Measurements from ENCODE around the gene ZNF80. TPM values are rescaled to one million over a fixed set of nuclear protein-coding genes. Genes with fewer than 3 reads are reported as not detected.
"Not testable (repeated sequence)": the region's sequence is repeated elsewhere in the genome, so short reads cannot be mapped to it uniquely, and the experiment has no call there.

ZNF80 gene
- not detected for polyA plus RNA-seq (2013)

DNA sequence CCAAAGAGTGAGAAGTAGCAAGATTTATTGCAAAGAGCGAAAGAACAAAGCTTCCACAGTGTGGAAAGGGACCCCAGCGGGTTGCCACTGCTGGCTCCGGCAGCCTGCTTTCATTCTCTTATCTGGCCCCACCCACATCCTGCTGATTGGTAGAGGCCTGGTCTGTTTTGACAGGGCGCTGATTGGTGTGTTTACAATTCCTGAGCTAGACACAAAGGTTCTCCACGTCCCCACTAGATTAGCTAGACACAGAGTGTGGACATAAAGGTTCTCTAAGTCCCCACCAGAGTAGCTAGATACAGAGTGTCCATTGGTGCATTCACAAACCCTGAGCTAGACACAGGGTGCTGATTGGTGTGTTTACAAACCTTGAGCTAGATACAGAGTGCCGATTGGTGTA, at the start of gene ZNF80:
ZNF80 (minus strand) TSS at position 101 of the 400 bp plus-strand sequence. CDS start 504 bp downstream, outside the sequence.
- H3K4me1 ChIP-seq (ENCODE audit: control extremely low read depth in 1 of 4, control insufficient read depth in 4 of 4, insufficient read depth in 4 of 4, low read length in 3 of 4); H3K4me3 ChIP-seq (ENCODE audit: control insufficient read depth in 1 of 7, extremely low read depth in 1 of 7, insufficient read depth in 4 of 7, low read depth in 2 of 7, low read length in 6 of 7); H3K27ac ChIP-seq (ENCODE audit: insufficient read depth in 1 of 2, low read depth in 1 of 2, low read length in 2 of 2, poor library complexity in 1 of 2, severe bottlenecking in 2 of 2); H3K27me3 ChIP-seq (replicated peaks in 2 of 5; ENCODE audit: control insufficient read depth in 4 of 5, insufficient read depth in 5 of 5, low read length in 4 of 5); H3K36me3 ChIP-seq (ENCODE audit: control insufficient read depth in 4 of 4, insufficient read depth in 4 of 4, low read length in 3 of 4); POLR2A ChIA-PET; DNase-seq; H3K9me3 ChIP-seq (ENCODE audit: control extremely low read depth in 1 of 5, control insufficient read depth in 4 of 5, insufficient read depth in 2 of 5, low read depth in 1 of 5, low read length in 4 of 5): not testable (repeated sequence)
- CTCF ChIA-PET, result interaction anchor here (1.9 kb wide), 1 partner anchor 9 kb away, joined by 4 read pairs; no protein-coding TSS in a partner anchor
- WGBS (ENCODE audit: insufficient coverage), result 93% methylated on average over 3 of the region's 6 CpGs

DNA sequence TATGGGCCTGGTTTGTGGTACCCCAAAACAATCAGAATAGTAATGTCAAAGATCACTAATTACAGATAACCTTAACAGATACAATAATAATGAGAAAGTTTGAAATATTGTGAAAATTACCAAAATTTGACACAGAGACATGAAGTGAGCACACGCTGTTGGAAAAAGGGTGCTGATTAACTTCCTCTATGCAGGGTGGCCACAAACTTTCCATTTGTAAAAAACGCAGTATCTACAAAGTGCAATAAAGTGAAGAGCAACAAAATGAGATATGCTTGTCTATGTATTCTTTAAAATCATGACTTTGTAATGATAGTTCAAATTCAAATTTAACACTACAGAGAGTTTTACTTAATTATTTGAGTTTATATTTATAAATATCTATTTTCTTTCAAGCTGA, 48.9 kb upstream of the ZNF80 start:
- POLR2A ChIA-PET, result no interaction called here
- Histone ChIP-seq H3K36me3 (ENCODE audit: control insufficient read depth in 4 of 4, insufficient read depth in 4 of 4, low read length in 3 of 4) (no peaks in the 10 kb centered on the region), H3K27me3 (replicated peaks in 2 of 5; ENCODE audit: control insufficient read depth in 4 of 5, insufficient read depth in 5 of 5, low read length in 4 of 5) (no peaks in the 10 kb centered on the region), H3K4me3 (ENCODE audit: control insufficient read depth in 1 of 7, extremely low read depth in 1 of 7, insufficient read depth in 4 of 7, low read depth in 2 of 7, low read length in 6 of 7) (no peak overlapping the region), H3K4me1 (ENCODE audit: control extremely low read depth in 1 of 4, control insufficient read depth in 4 of 4, insufficient read depth in 4 of 4, low read length in 3 of 4) (peaks cover 0 to 4% (median 1%) of the 10 kb centered on the region in 4 experiments), H3K9me3 (ENCODE audit: control extremely low read depth in 1 of 5, control insufficient read depth in 4 of 5, insufficient read depth in 2 of 5, low read depth in 1 of 5, low read length in 4 of 5) (no peaks in the 10 kb centered on the region), H3K27ac (ENCODE audit: insufficient read depth in 1 of 2, low read depth in 1 of 2, low read length in 2 of 2, poor library complexity in 1 of 2, severe bottlenecking in 2 of 2) (no peak overlapping the region)
- 90% methylated on average over 1 of the region's 2 CpGs for WGBS (ENCODE audit: insufficient coverage)
- no peak for DNase-seq
- CTCF ChIA-PET, result no interaction called here

DNA sequence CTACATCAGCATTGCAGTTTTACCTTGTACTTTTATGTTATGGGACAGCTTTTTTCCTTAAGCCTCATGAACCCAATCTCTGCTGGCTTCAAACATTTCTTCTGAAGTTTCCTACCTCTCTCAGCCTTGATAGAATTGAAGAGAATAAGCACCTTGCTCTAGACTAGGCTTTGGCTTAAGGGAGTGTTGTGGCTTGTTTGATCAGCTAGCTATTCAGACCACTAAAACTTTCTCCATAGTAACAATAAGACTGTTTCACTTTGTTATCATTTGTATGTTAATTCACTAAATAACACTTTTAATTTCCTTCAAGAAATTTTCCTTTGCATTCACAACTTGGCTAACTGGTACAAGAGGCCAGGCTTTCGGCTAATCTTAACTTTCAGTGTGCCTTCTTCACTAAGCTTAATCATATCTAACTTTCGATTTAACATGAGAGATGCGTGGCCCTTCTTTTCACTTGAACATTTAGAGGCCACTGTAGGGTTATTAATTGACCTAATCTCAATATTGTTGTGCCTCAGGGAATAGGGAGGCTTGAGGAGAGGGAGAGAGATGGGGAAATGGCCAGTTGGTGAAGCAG, 48.4 kb upstream of the ZNF80 start:
- WGBS (ENCODE audit: insufficient coverage), result 100% methylated on average over 1 of the region's 3 CpGs
- no peaks in the 10 kb centered on the region for H3K9me3 ChIP-seq (ENCODE audit: control extremely low read depth in 1 of 5, control insufficient read depth in 4 of 5, insufficient read depth in 2 of 5, low read depth in 1 of 5, low read length in 4 of 5)
- no peaks in the 10 kb centered on the region for H3K36me3 ChIP-seq (ENCODE audit: control insufficient read depth in 4 of 4, insufficient read depth in 4 of 4, low read length in 3 of 4)
- H3K27ac ChIP-seq (ENCODE audit: insufficient read depth in 1 of 2, low read depth in 1 of 2, low read length in 2 of 2, poor library complexity in 1 of 2, severe bottlenecking in 2 of 2), result no peak overlapping the region
- DNase-seq, result no peak
- H3K4me1 ChIP-seq (ENCODE audit: control extremely low read depth in 1 of 4, control insufficient read depth in 4 of 4, insufficient read depth in 4 of 4, low read length in 3 of 4), result no peaks in the 10 kb centered on the region
- no peak overlapping the region for H3K4me3 ChIP-seq (ENCODE audit: control insufficient read depth in 1 of 7, extremely low read depth in 1 of 7, insufficient read depth in 4 of 7, low read depth in 2 of 7, low read length in 6 of 7)
- ChIA-PET POLR2A (no interaction called here), CTCF (interaction anchor here (0.8 kb wide), 1 partner anchor 15 kb away, joined by 3 read pairs; no protein-coding TSS in a partner anchor)
- no peaks in the 10 kb centered on the region for H3K27me3 ChIP-seq (replicated peaks in 2 of 5; ENCODE audit: control insufficient read depth in 4 of 5, insufficient read depth in 5 of 5, low read length in 4 of 5)

DNA sequence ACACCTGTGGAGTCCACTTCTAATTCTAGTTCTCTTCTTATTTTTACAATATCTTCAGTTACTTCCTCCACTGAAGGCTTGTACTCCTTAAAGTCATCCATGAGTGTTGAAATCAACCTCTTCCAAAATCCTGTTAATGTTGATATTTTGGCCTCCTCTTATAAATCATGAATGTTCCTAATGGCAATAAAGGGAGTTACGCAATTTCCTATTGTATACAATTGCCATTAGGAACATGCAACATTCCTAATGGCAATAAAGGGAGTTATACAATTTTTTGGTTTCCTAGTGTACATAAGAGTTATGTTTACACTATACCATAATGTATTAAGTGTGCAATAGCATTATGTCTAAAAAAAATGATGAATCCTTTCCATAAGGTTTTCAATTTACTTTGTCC, 47.3 kb upstream of the ZNF80 start:
- no peak for DNase-seq
- no peak overlapping the region for H3K4me3 ChIP-seq (ENCODE audit: control insufficient read depth in 1 of 7, extremely low read depth in 1 of 7, insufficient read depth in 4 of 7, low read depth in 2 of 7, low read length in 6 of 7)
- no peaks in the 10 kb centered on the region for H3K9me3 ChIP-seq (ENCODE audit: control extremely low read depth in 1 of 5, control insufficient read depth in 4 of 5, insufficient read depth in 2 of 5, low read depth in 1 of 5, low read length in 4 of 5)
- H3K36me3 ChIP-seq (ENCODE audit: control insufficient read depth in 4 of 4, insufficient read depth in 4 of 4, low read length in 3 of 4), result no peaks in the 10 kb centered on the region
- H3K27me3 ChIP-seq (replicated peaks in 2 of 5; ENCODE audit: control insufficient read depth in 4 of 5, insufficient read depth in 5 of 5, low read length in 4 of 5), result no peaks in the 10 kb centered on the region
- ChIA-PET CTCF (interaction anchor here (0.8 kb wide), 1 partner anchor 14 kb away, joined by 3 read pairs; no protein-coding TSS in a partner anchor), POLR2A (no interaction called here)
- WGBS (ENCODE audit: insufficient coverage), result no CpG with 5 or more reads among the region's 1 CpG
- no peaks in the 10 kb centered on the region for H3K4me1 ChIP-seq (ENCODE audit: control extremely low read depth in 1 of 4, control insufficient read depth in 4 of 4, insufficient read depth in 4 of 4, low read length in 3 of 4)
- H3K27ac ChIP-seq (ENCODE audit: insufficient read depth in 1 of 2, low read depth in 1 of 2, low read length in 2 of 2, poor library complexity in 1 of 2, severe bottlenecking in 2 of 2), result no peak overlapping the region

DNA sequence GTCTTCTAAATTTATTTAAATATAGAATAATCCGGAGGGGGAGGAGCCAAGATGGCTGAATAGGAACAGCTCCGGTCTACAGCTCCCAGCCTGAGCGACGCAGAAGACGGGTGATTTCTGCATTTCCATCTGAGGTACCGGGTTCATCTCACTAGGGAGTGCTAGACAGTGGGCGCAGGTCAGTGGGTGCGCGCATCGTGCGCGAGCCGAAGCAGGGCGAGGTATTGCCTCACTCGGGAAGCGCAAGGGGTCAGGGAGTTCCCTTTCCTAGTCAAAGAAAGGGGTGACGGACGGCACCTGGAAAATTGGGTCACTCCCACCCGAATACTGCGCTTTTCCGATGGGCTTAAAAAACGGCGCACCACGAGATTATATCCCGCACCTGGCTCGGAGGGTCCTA, 39.5 kb upstream of the ZNF80 start:
- H3K4me1 ChIP-seq (ENCODE audit: control extremely low read depth in 1 of 4, control insufficient read depth in 4 of 4, insufficient read depth in 4 of 4, low read length in 3 of 4); H3K36me3 ChIP-seq (ENCODE audit: control insufficient read depth in 4 of 4, insufficient read depth in 4 of 4, low read length in 3 of 4); H3K27me3 ChIP-seq (replicated peaks in 2 of 5; ENCODE audit: control insufficient read depth in 4 of 5, insufficient read depth in 5 of 5, low read length in 4 of 5); CTCF ChIA-PET; H3K9me3 ChIP-seq (ENCODE audit: control extremely low read depth in 1 of 5, control insufficient read depth in 4 of 5, insufficient read depth in 2 of 5, low read depth in 1 of 5, low read length in 4 of 5); DNase-seq; POLR2A ChIA-PET; H3K4me3 ChIP-seq (ENCODE audit: control insufficient read depth in 1 of 7, extremely low read depth in 1 of 7, insufficient read depth in 4 of 7, low read depth in 2 of 7, low read length in 6 of 7); H3K27ac ChIP-seq (ENCODE audit: insufficient read depth in 1 of 2, low read depth in 1 of 2, low read length in 2 of 2, poor library complexity in 1 of 2, severe bottlenecking in 2 of 2): not testable (repeated sequence)
- no CpG with 5 or more reads among the region's 26 CpGs for WGBS (ENCODE audit: insufficient coverage)

DNA sequence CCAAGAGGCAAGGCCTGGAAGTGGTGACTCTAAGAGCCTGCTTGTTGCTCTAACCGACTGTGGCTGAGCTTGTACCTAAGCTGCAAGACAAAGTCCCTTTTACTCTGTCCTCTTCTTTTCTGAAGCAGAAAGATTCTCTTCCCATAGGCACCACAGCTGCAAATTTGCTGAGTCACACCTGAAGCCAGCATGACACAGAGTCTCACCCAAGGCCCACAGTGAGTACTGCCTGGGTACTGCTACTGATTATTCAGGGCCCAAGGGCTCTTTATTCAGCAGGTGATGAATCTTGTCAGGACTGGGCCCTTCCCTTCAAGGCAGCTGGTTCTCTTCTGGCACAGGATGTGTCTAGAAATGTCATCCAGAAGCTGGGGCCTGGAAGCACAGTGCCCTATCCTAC, 37.6 kb upstream of the ZNF80 start:
- Histone ChIP-seq H3K27me3 (replicated peaks in 2 of 5; ENCODE audit: control insufficient read depth in 4 of 5, insufficient read depth in 5 of 5, low read length in 4 of 5) (no peaks in the 10 kb centered on the region), H3K36me3 (ENCODE audit: control insufficient read depth in 4 of 4, insufficient read depth in 4 of 4, low read length in 3 of 4) (no peaks in the 10 kb centered on the region), H3K9me3 (ENCODE audit: control extremely low read depth in 1 of 5, control insufficient read depth in 4 of 5, insufficient read depth in 2 of 5, low read depth in 1 of 5, low read length in 4 of 5) (peaks cover 0 to 3% (median 0%) of the 10 kb centered on the region in 5 experiments), H3K27ac (ENCODE audit: insufficient read depth in 1 of 2, low read depth in 1 of 2, low read length in 2 of 2, poor library complexity in 1 of 2, severe bottlenecking in 2 of 2) (no peak overlapping the region), H3K4me3 (ENCODE audit: control insufficient read depth in 1 of 7, extremely low read depth in 1 of 7, insufficient read depth in 4 of 7, low read depth in 2 of 7, low read length in 6 of 7) (no peak overlapping the region), H3K4me1 (ENCODE audit: control extremely low read depth in 1 of 4, control insufficient read depth in 4 of 4, insufficient read depth in 4 of 4, low read length in 3 of 4) (no peaks in the 10 kb centered on the region)
- CTCF ChIA-PET, result no interaction called here
- peak; percentile 16 to 69 (median 60) for DNase-seq
- 91% methylated on average over 1 of the region's 1 CpG for WGBS (ENCODE audit: insufficient coverage)
- POLR2A ChIA-PET, result no interaction called here

DNA sequence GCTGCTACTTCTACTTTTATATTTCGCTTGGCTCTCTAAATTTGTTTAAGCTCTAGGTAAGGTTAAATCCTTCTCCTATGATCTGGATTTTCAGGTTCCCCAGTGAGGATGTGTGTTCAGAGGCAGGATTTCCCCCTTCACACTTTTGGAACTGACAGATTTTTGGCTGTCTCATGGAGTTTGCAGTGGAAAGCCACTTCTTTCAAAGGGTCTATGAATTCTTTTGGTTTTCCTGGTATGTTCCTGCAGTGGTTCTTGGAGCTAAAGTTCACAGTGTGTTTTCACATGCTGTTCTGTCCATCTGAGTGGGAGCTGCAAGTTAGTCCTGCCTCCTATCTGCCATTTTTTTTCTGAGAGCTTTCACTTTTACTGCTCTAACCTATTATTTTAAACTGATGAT, 34.9 kb upstream of the ZNF80 start:
- H3K4me1 ChIP-seq (ENCODE audit: control extremely low read depth in 1 of 4, control insufficient read depth in 4 of 4, insufficient read depth in 4 of 4, low read length in 3 of 4), result no peaks in the 10 kb centered on the region
- CTCF ChIA-PET, result interaction anchor here (1.3 kb wide), 1 partner anchor 39 kb away, joined by 3 read pairs; no protein-coding TSS in a partner anchor
- no peak for DNase-seq
- peaks cover 0 to 9% (median 4%) of the 10 kb centered on the region in 5 experiments for H3K9me3 ChIP-seq (ENCODE audit: control extremely low read depth in 1 of 5, control insufficient read depth in 4 of 5, insufficient read depth in 2 of 5, low read depth in 1 of 5, low read length in 4 of 5)
- H3K4me3 ChIP-seq (ENCODE audit: control insufficient read depth in 1 of 7, extremely low read depth in 1 of 7, insufficient read depth in 4 of 7, low read depth in 2 of 7, low read length in 6 of 7), result no peak overlapping the region
- POLR2A ChIA-PET, result no interaction called here
- no peak overlapping the region for H3K27ac ChIP-seq (ENCODE audit: insufficient read depth in 1 of 2, low read depth in 1 of 2, low read length in 2 of 2, poor library complexity in 1 of 2, severe bottlenecking in 2 of 2)
- no CpG with 5 or more reads among the region's 1 CpG for WGBS (ENCODE audit: insufficient coverage)
- no peaks in the 10 kb centered on the region for H3K36me3 ChIP-seq (ENCODE audit: control insufficient read depth in 4 of 4, insufficient read depth in 4 of 4, low read length in 3 of 4)
- no peaks in the 10 kb centered on the region for H3K27me3 ChIP-seq (replicated peaks in 2 of 5; ENCODE audit: control insufficient read depth in 4 of 5, insufficient read depth in 5 of 5, low read length in 4 of 5)

Data from common myeloid progenitor, CD34-positive (primary cell).